Neuronal stem cell (in vitro differentiated cells): ENCODE data around the gene MPPED1.
A peak's percentile ranks its signal among the peaks of the same experiment; 100 is the strongest.

ENCODE experiments used
- DNase-seq: peaks from one replicate; pipeline ENCODE4 v3.0.0-alpha.2; 2013; ENCODE audit warnings: low spot score
- H2AFZ ChIP-seq: one replicate; pipeline ENCODE4 v1.6.1; 2013; ENCODE audit warnings: mild to moderate bottlenecking, low read length, inconsistent platforms
- H2AK5ac ChIP-seq: 2 replicates; pipeline ENCODE4 v1.6.1; 2013; ENCODE audit warnings: low read depth, mild to moderate bottlenecking, inconsistent platforms, low read length, moderate library complexity, mixed read lengths
- H2BK120ac ChIP-seq: 2 replicates; pipeline ENCODE4 v1.6.1; 2013; ENCODE audit warnings: low read depth, mild to moderate bottlenecking, inconsistent platforms, low read length, moderate library complexity, mixed read lengths
- H2BK12ac ChIP-seq: one replicate; pipeline ENCODE4 v1.6.1; 2013; ENCODE audit warnings: low read length, inconsistent platforms
- H2BK15ac ChIP-seq: 2 replicates; pipeline ENCODE4 v1.6.1; 2013; ENCODE audit warnings: mild to moderate bottlenecking, low read length, inconsistent platforms, mixed read lengths
- H2BK5ac ChIP-seq: one replicate; pipeline ENCODE4 v1.6.1; 2013; ENCODE audit warnings: inconsistent platforms, mild to moderate bottlenecking, low read length, moderate library complexity
- H3K14ac ChIP-seq: one replicate; pipeline ENCODE4 v1.6.1; 2013; ENCODE audit warnings: low read length, inconsistent platforms
- H3K18ac ChIP-seq: 2 replicates; pipeline ENCODE4 v1.6.1; 2013; ENCODE audit warnings: low read length, inconsistent platforms
- H3K23ac ChIP-seq: 2 replicates; pipeline ENCODE4 v1.6.1; 2013; ENCODE audit warnings: low read depth, mild to moderate bottlenecking, mixed read lengths, low read length, inconsistent platforms; ENCODE audit not compliant: poor library complexity
- H3K27ac ChIP-seq: replicated peaks from 3 replicates; pipeline ENCODE4 v1.5.1; 2013; ENCODE audit warnings: low read length, inconsistent platforms
- H3K27me3 ChIP-seq, 3 experiments: 2 replicates each; pipeline ENCODE4 v1.6.1; 2013; ENCODE audit warnings: low read length in 3 of 3, mild to moderate bottlenecking in 2 of 3, inconsistent platforms in 1 of 3, low read depth in 1 of 3, mixed read lengths in 1 of 3, moderate library complexity in 1 of 3; ENCODE audit not compliant: control insufficient read depth in 3 of 3, insufficient read depth in 3 of 3
- H3K36me3 ChIP-seq, 2 donors: replicated peaks in 1 of 2; 2 replicates each; pipeline ENCODE4 v1.6.1; 2013; ENCODE audit warnings: low read length in 2 of 2; ENCODE audit not compliant: control insufficient read depth in 2 of 2, insufficient read depth in 2 of 2
- H3K4ac ChIP-seq: 2 replicates; pipeline ENCODE4 v1.6.1; 2013; ENCODE audit warnings: inconsistent platforms, mild to moderate bottlenecking, low read length, moderate library complexity
- H3K4me1 ChIP-seq, 2 donors: 1 replicate in 1 of 2; 2 replicates in 1 of 2; pipeline ENCODE4 v1.6.1; 2013; ENCODE audit warnings: low read length in 2 of 2, low read depth in 1 of 2; ENCODE audit not compliant: control insufficient read depth in 2 of 2, insufficient read depth in 1 of 2
- H3K4me2 ChIP-seq: one replicate; pipeline ENCODE4 v1.6.1; 2013; ENCODE audit warnings: mild to moderate bottlenecking, low read length, inconsistent platforms; ENCODE audit not compliant: insufficient read depth, poor library complexity, severe bottlenecking
- H3K4me3 ChIP-seq, 2 donors: 2 replicates each; pipeline ENCODE4 v1.5.1; 2013; ENCODE audit warnings: low read length in 2 of 2, mild to moderate bottlenecking in 2 of 2, inconsistent platforms in 1 of 2, moderate library complexity in 1 of 2
- H3K79me1 ChIP-seq: one replicate; pipeline ENCODE4 v1.6.1; 2013; ENCODE audit warnings: low read depth, mild to moderate bottlenecking, inconsistent platforms, low read length, moderate library complexity
- H3K9ac ChIP-seq: one replicate; pipeline ENCODE4 v1.6.1; 2013; ENCODE audit warnings: mild to moderate bottlenecking, low read depth, low read length, inconsistent platforms; ENCODE audit not compliant: poor library complexity
- H3K9me3 ChIP-seq, 2 donors: replicated peaks in 1 of 2; 2 replicates each; pipeline versions ENCODE3 to v1.6.1; 2013; ENCODE audit warnings: low read length in 2 of 2, mild to moderate bottlenecking in 2 of 2, inconsistent platforms in 1 of 2, low read depth in 1 of 2, mixed read lengths in 1 of 2, moderate library complexity in 1 of 2; ENCODE audit not compliant: control insufficient read depth in 2 of 2, insufficient read depth in 1 of 2
- H4K8ac ChIP-seq: one replicate; pipeline ENCODE4 v1.6.1; 2013; ENCODE audit warnings: low read depth, mild to moderate bottlenecking, inconsistent platforms, low read length, moderate library complexity
- H4K91ac ChIP-seq: one replicate; pipeline ENCODE4 v1.6.1; 2013; ENCODE audit warnings: low read length, low read depth, mild to moderate bottlenecking, inconsistent platforms; ENCODE audit not compliant: poor library complexity
- WGBS, 2 donors: extraction: QIAGEN DNeasy Blood & Tissue Kit; methylation state at CpG; one replicate each; pipeline ENCODE4 v1.1.7; 2013; ENCODE audit warnings: missing lambda C conversion rate in 2 of 2, mixed read lengths in 1 of 2; ENCODE audit not compliant: insufficient read length in 2 of 2, insufficient replicate concordance in 1 of 2; ENCODE audit errors: extremely low coverage in 2 of 2; 5-methylcytosine and 5-hydroxymethylcytosine counted together

The MPPED1 gene

GRCh38 chr22:43498856-43499253, 87.0 kb downstream of the MPPED1 start:
- no peak overlapping the region for H3K18ac ChIP-seq
- no peaks in the 10 kb centered on the region for H3K27me3 ChIP-seq
- peaks cover 0 to 3% of the 10 kb centered on the region in 2 donors for H3K36me3 ChIP-seq
- no peak overlapping the region for H3K23ac ChIP-seq
- H3K9me3 ChIP-seq, result peaks cover 0 to 6% of the 10 kb centered on the region in 2 donors
- H2BK5ac ChIP-seq, result no peak overlapping the region
- H3K27ac ChIP-seq, result no peak overlapping the region
- no peaks in the 10 kb centered on the region for H3K4me1 ChIP-seq
- no peak overlapping the region for H2BK15ac ChIP-seq
- H3K4ac ChIP-seq, result no peak overlapping the region
- WGBS, 2 donors, result 100% methylated on average over 1 of the region's 1 CpG; no CpG with 5 or more reads in 1 of the 2 donors
- no peak overlapping the region for H2BK120ac ChIP-seq
- no peaks in the 10 kb centered on the region for H3K79me1 ChIP-seq
- no peak overlapping the region for H2AK5ac ChIP-seq
- H3K4me2 ChIP-seq, result no peak overlapping the region
- no peak overlapping the region for H3K14ac ChIP-seq
- no peak overlapping the region for H4K8ac ChIP-seq
- no peak overlapping the region for H2AFZ ChIP-seq
- no peak overlapping the region for H4K91ac ChIP-seq
- H2BK12ac ChIP-seq, result no peak overlapping the region
- no peak for DNase-seq
- H3K9ac ChIP-seq, result no peak overlapping the region
- peak overlapping the region in 1 of 2 donors; percentile 61 for H3K4me3 ChIP-seq

GRCh38 chr22:43500792-43501785, 89.3 kb downstream of the MPPED1 start:
- peak overlapping the region; percentile 42 for H3K4ac ChIP-seq
- DNase-seq, result no peak
- peak overlapping the region; percentile 17 for H3K23ac ChIP-seq
- H3K4me2 ChIP-seq, result no peak overlapping the region
- H2AK5ac ChIP-seq, result no peak overlapping the region
- no peak overlapping the region for H3K14ac ChIP-seq
- H2BK120ac ChIP-seq, result no peak overlapping the region
- no peak overlapping the region for H4K91ac ChIP-seq
- H4K8ac ChIP-seq, result peak overlapping the region; percentile 86
- H3K36me3 ChIP-seq, result peaks cover 0 to 6% of the 10 kb centered on the region in 2 donors
- no peaks in the 10 kb centered on the region for H3K79me1 ChIP-seq
- H2BK12ac ChIP-seq, result peak overlapping the region; percentile 31
- peaks cover 0 to 6% of the 10 kb centered on the region in 2 donors for H3K4me1 ChIP-seq
- no peak overlapping the region for H2BK15ac ChIP-seq
- H2BK5ac ChIP-seq, result no peak overlapping the region
- H3K27ac ChIP-seq, result no peak overlapping the region
- peak overlapping the region; percentile 31 for H3K9ac ChIP-seq
- H3K4me3 ChIP-seq, result no peak overlapping the region
- H3K9me3 ChIP-seq, result peaks cover 0 to 8% of the 10 kb centered on the region in 2 donors
- H2AFZ ChIP-seq, result no peak overlapping the region
- no peaks in the 10 kb centered on the region for H3K27me3 ChIP-seq
- no CpG with 5 or more reads among the region's 22 CpGs for WGBS, 2 donors
- peak overlapping the region; percentile 39 for H3K18ac ChIP-seq

DNA sequence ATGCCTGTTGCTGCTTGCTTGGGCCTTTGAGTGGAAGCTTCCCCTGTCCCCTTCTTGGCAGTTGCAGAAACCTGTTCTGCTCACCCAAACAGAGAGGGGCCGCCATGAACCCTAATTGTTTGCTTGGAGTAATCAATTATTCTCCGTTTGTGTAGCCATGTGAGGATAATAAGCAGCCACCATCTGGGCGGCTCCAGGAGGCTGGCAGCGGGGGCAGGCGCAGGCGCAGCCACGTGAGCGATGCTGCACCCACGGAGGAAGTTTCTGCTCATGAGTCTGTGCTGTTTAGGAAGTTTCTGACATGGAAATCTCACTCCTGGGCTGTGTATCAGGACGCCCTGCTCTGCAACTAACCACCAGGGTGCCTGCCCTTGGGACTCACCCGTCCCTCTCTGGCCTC, 90.1 kb downstream of the MPPED1 start:
- H3K27me3 ChIP-seq, result no peaks in the 10 kb centered on the region
- no peak overlapping the region for H2BK12ac ChIP-seq
- H2BK15ac ChIP-seq, result no peak overlapping the region
- DNase-seq, result no peak
- H2BK120ac ChIP-seq, result no peak overlapping the region
- H3K79me1 ChIP-seq, result no peaks in the 10 kb centered on the region
- H2AFZ ChIP-seq, result no peak overlapping the region
- H3K18ac ChIP-seq, result peak overlapping the region; percentile 19
- H3K23ac ChIP-seq, result peak overlapping the region; percentile 5
- peaks cover 0 to 6% of the 10 kb centered on the region in 2 donors for H3K36me3 ChIP-seq
- H3K9me3 ChIP-seq, result peaks cover 0 to 8% of the 10 kb centered on the region in 2 donors
- peaks cover 0 to 10% of the 10 kb centered on the region in 2 donors for H3K4me1 ChIP-seq
- H3K27ac ChIP-seq, result no peak overlapping the region
- H2AK5ac ChIP-seq, result no peak overlapping the region
- no peak overlapping the region for H3K4me2 ChIP-seq
- no peak overlapping the region for H3K4me3 ChIP-seq
- H3K14ac ChIP-seq, result no peak overlapping the region
- peak overlapping the region; percentile 27 for H3K9ac ChIP-seq
- no peak overlapping the region for H4K91ac ChIP-seq
- H4K8ac ChIP-seq, result no peak overlapping the region
- H2BK5ac ChIP-seq, result no peak overlapping the region
- no CpG with 5 or more reads among the region's 11 CpGs for WGBS, 2 donors
- no peak overlapping the region for H3K4ac ChIP-seq

- H2BK15ac ChIP-seq, result no peak overlapping the region
- no peak overlapping the region for H2BK120ac ChIP-seq
- H3K18ac ChIP-seq, result peak overlapping the region; percentile 19
- H3K36me3 ChIP-seq, result peaks cover 0 to 6% of the 10 kb centered on the region in 2 donors
- peak overlapping the region; percentile 41 for H3K14ac ChIP-seq
- peaks cover 0 to 7% of the 10 kb centered on the region in 2 donors for H3K9me3 ChIP-seq
- H2BK5ac ChIP-seq, result no peak overlapping the region
- H3K23ac ChIP-seq, result no peak overlapping the region
- H3K79me1 ChIP-seq, result no peaks in the 10 kb centered on the region
- no peak overlapping the region for H2AFZ ChIP-seq
- no peaks in the 10 kb centered on the region for H3K27me3 ChIP-seq
- no peak overlapping the region for H2BK12ac ChIP-seq
- no peak overlapping the region for H3K4me2 ChIP-seq
- no peak for DNase-seq
- no peak overlapping the region for H3K4ac ChIP-seq
- H4K91ac ChIP-seq, result no peak overlapping the region
- H2AK5ac ChIP-seq, result no peak overlapping the region
- WGBS, 2 donors, result no CpG with 5 or more reads among the region's 20 CpGs
- H3K27ac ChIP-seq, result no peak overlapping the region
- H3K9ac ChIP-seq, result no peak overlapping the region
- H3K4me3 ChIP-seq, result no peak overlapping the region
- peaks cover 0 to 10% of the 10 kb centered on the region in 2 donors for H3K4me1 ChIP-seq
- H4K8ac ChIP-seq, result peak overlapping the region; percentile 77
These were observed 90.6 kb downstream of the MPPED1 start for GRCh38 chr22:43502306-43502874.
